Upper lobe of right lung (tissue), 1 donor: Measurements from ENCODE around the gene JRKL. TPM values are rescaled to one million over a fixed set of nuclear protein-coding genes. Genes with fewer than 3 reads are reported as not detected.
"Not testable (repeated sequence)": the region's sequence is repeated elsewhere in the genome, so short reads cannot be mapped to it uniquely, and the experiment has no call there.

Experiments used
- ATAC-seq: fragments of 200-7000 bp; cut with Tn5 transposase; one replicate; pipeline ENCODE4 v1.9.1; 2020; ENCODE audit warnings: mild to moderate bottlenecking, moderate library complexity
- DNase-seq: peaks from one replicate; pipeline ENCODE4 v3.0.0-alpha.2; 2020
- H3K27ac ChIP-seq: fragments of 200-600 bp; one replicate; pipeline ENCODE4 v1.8.0; 2022
- H3K27me3 ChIP-seq: fragments of 200-600 bp; one replicate; pipeline ENCODE4 v1.8.0; 2022; ENCODE audit warnings: mild to moderate bottlenecking
- H3K36me3 ChIP-seq: fragments of 200-600 bp; one replicate; pipeline ENCODE4 v1.8.0; 2022
- H3K4me1 ChIP-seq: fragments of 200-600 bp; one replicate; pipeline ENCODE4 v1.8.0; 2022
- H3K4me3 ChIP-seq: fragments of 200-600 bp; one replicate; pipeline ENCODE4 v1.8.0; 2022; ENCODE audit warnings: mild to moderate bottlenecking
- H3K9me3 ChIP-seq: fragments of 200-600 bp; one replicate; pipeline ENCODE4 v1.8.0; 2022
- intact Hi-C: fragments of 100-400 bp; cut with DNase I; formaldehyde crosslinking; loops from one replicate; pipeline ENCODE4 v1.11.0; 2022
- microRNA-seq: library from miRNA; unstranded; fragments of <30 nt; microRNA quantifications from one replicate; pipeline ENCODE4 v1.2.0, GENCODE V29; 2020; ENCODE audit warnings: borderline microRNAs expressed
- total RNA-seq: library from RNA; stranded (reverse); fragmentation: NEBNext Ultra II Directional; extraction: Animal tissue kit (Norgen Biotek cat#: 25700); gene quantifications from one replicate; pipeline ENCODE4 v1.2.1, GENCODE V29; 2021
- TF ChIP-seq, protein P1 (sequence below): fragments of 200-600 bp; IDR thresholded peaks from one replicate; pipeline ENCODE4 v1.8.0; 2022; ENCODE audit warnings: antibody characterized with exemption
- donor health status: DM: no; HTN: yes; CAD: no; lungs with severe emphysema.

The JRKL gene
- total RNA-seq, 1 donor from 2014 or later: 9.8 TPM

DNA sequence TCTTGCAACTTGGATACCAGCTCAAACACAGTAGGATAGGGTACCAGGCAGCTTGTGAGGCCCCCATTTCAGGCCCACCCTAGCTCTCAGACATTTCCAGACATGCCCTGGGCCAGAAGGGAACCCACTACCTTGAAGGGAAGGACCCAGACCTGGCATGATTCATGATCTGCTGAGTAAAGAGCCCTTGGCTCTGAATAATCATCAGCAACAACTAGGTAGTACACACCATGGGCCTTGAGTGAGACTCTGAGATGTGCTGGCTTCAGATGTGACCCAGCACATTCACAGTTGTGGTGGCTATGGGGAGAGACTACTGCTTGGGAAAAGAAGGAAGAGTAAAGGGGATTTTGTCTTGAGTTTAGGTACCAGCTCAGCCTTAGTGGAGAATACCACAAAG, 23.6 kb downstream of the JRKL start:
- intact Hi-C loops: no loop called here
- no peak for ATAC-seq
- no peak overlapping the region for H3K4me3 ChIP-seq

DNA sequence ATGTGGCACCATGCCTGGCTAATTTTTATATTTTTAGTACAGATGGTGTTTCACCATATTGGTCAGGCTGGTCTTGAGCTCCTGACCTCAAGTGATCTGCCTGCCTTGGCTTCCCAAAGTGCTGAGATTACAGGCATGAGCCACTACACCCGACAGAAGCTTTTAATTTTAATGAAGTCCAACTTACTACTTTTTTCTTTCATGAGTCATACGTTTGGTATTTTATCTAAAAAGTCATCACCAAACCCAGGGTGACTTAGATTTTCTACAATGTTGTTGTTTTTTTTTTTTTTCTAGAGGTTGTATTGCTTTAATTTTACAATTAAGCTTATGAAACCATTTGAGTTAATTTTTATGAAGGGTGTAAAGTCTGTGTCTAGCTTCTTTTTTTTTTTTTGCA, 34.9 kb downstream of the JRKL start:
- H3K9me3 ChIP-seq: no peaks in the 10 kb centered on the region
- TF ChIP-seq, protein P1, sequence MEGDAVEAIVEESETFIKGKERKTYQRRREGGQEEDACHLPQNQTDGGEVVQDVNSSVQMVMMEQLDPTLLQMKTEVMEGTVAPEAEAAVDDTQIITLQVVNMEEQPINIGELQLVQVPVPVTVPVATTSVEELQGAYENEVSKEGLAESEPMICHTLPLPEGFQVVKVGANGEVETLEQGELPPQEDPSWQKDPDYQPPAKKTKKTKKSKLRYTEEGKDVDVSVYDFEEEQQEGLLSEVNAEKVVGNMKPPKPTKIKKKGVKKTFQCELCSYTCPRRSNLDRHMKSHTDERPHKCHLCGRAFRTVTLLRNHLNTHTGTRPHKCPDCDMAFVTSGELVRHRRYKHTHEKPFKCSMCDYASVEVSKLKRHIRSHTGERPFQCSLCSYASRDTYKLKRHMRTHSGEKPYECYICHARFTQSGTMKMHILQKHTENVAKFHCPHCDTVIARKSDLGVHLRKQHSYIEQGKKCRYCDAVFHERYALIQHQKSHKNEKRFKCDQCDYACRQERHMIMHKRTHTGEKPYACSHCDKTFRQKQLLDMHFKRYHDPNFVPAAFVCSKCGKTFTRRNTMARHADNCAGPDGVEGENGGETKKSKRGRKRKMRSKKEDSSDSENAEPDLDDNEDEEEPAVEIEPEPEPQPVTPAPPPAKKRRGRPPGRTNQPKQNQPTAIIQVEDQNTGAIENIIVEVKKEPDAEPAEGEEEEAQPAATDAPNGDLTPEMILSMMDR: no peak
- no peak overlapping the region for H3K4me3 ChIP-seq
- ATAC-seq (no peak), DNase-seq (no peak)
- intact Hi-C loops: no loop called here
- H3K27me3 ChIP-seq: no peaks in the 10 kb centered on the region
- no peaks in the 10 kb centered on the region for H3K36me3 ChIP-seq
- no peak overlapping the region for H3K27ac ChIP-seq
- H3K4me1 ChIP-seq: no peaks in the 10 kb centered on the region

More for the DNA sequence above, 23.6 kb downstream of the JRKL start:
- TF ChIP-seq, protein P1: no peak
- no peak for DNase-seq
- H3K9me3 ChIP-seq: no peaks in the 10 kb centered on the region
- H3K27me3 ChIP-seq: no peaks in the 10 kb centered on the region
- H3K4me1 ChIP-seq: no peaks in the 10 kb centered on the region
- no peaks in the 10 kb centered on the region for H3K36me3 ChIP-seq
- no peak overlapping the region for H3K27ac ChIP-seq

DNA sequence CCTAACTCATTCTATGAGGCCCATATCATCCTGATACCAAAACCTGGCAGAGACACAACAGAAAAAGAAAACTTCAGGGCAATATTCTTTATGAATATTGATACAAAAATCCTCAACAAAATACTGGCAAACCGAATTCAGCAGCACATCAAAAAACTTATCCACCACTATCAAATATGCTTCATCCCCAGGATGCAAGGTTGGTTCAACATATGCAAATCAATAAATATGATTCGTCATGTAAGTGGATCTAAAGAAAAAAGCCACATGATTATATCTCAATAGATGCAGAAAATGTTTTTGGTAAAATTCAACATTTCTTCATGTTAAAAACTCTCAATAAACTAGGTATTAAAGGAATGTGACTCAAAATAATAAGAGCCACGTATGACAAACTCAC, 40.9 kb downstream of the JRKL start:
- intact Hi-C loops: no loop called here
- H3K36me3 ChIP-seq: no peaks in the 10 kb centered on the region
- H3K27me3 ChIP-seq: no peaks in the 10 kb centered on the region

DNA sequence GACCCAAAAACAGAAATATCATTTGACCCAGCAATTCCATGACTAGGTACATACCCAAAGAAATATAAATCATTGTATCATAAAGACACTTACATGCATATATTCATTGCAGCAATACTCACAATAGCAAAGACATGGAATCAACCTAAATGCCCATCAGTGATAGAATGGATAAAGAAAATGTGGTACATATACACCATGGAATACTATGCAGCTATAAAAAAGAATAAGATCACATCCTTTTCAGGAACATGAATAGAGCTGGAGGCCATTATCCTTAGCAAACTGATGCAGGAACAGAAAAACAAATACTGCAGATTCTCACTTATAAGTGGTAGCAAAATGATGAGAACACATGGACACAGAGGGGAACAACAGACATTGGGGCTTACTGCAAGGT, 42.8 kb downstream of the JRKL start:
- H3K36me3 ChIP-seq, intact Hi-C loops, DNase-seq: not testable (repeated sequence)

More for the DNA sequence above, 40.9 kb downstream of the JRKL start:
- DNase-seq (no peak), ATAC-seq (no peak)
- H3K4me3 ChIP-seq: no peak overlapping the region
- TF ChIP-seq, protein P1: no peak
- H3K27ac ChIP-seq: no peak overlapping the region
- H3K4me1 ChIP-seq: no peaks in the 10 kb centered on the region
- H3K9me3 ChIP-seq: no peaks in the 10 kb centered on the region

More for the DNA sequence above, 42.8 kb downstream of the JRKL start:
- not testable (repeated sequence) for H3K27ac ChIP-seq, H3K27me3 ChIP-seq, ATAC-seq, H3K4me1 ChIP-seq, H3K4me3 ChIP-seq, H3K9me3 ChIP-seq

Small RNA genes within 50 kb of the gene (microRNA-seq; reads per million reads assigned to microRNA genes)
- not detected for gene MIR1260B

Other genes starting within 250 kb of the JRKL start
- gene MAML2, start 46.8 kb upstream of the JRKL start, total RNA-seq: 27.5 TPM
- gene CCDC82, start 101 bp upstream of the JRKL start, total RNA-seq: 28.4 TPM